Activated naive CD4-positive, alpha-beta T cell treated with Interleukin-2 at 50 U/mL for 16 hours (primary cell): ENCODE results near the gene RAP1A.
"Not testable (repeated sequence)": the region's sequence is repeated elsewhere in the genome, so short reads cannot be mapped to it uniquely, and the experiment has no call there.

Experiments
- DNase-seq: peaks from one replicate; pipeline ENCODE4 v3.0.0-alpha.2; 2020

The RAP1A gene

DNA sequence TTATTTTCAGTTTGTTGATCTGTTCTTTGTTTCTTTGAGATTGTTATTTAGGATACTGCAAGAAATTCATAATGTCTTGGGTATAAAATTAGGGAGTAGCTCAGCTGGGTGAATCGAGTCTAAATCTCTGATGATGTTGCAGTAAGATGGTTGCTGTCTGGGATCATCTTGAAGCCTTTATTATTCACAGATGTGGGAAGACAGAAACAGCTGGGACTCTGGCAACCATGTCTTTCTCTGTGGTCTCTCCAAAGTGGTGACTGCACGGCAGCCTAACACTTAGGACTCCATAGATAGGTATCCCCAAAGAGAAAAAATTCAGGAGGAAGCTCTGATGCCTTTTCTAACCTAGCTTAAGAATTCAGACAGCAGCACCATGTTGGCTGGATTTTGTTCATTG is 52.7 kb downstream of the RAP1A start:
- no peak for DNase-seq

DNA sequence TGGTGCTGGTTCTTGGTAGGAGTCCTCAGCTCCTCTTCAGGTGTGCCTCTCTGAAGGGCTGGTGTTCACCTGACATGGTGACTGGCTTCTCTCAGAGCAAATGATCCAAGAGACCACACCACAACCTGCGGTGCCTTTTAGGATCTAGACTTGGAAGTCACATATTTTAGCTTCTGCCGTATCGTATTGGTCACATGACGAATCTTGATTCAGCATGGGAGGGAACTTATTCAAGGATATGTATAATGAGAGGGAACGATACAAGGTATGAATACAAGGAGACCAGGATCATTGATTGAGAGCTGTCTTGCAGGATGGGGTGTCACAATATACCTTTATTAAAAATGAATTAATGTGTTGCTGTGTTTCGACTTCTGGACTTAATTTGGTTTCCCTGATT is 58.0 kb downstream of the RAP1A start:
- no peak for DNase-seq

DNA sequence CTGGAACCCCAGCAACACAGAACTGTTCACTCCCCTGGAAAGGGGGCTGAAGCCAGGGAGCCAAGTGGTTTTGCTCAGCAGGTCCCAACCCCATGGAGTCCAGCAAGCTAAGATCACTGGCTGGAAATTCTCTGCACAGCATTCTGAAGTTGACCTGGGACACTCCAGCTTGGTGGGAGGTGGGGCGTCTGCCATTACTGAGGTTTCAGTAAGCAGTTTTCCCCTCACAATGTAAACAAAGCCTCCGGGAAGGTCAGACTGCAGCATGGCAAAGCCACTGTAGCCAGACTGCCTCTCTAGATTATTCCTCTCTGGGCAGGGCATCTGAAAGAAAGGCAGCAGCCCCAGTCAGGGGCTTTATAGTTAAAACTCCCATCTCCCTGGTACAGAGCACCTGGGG is 60.0 kb downstream of the RAP1A start:
- DNase-seq = no peak

DNA sequence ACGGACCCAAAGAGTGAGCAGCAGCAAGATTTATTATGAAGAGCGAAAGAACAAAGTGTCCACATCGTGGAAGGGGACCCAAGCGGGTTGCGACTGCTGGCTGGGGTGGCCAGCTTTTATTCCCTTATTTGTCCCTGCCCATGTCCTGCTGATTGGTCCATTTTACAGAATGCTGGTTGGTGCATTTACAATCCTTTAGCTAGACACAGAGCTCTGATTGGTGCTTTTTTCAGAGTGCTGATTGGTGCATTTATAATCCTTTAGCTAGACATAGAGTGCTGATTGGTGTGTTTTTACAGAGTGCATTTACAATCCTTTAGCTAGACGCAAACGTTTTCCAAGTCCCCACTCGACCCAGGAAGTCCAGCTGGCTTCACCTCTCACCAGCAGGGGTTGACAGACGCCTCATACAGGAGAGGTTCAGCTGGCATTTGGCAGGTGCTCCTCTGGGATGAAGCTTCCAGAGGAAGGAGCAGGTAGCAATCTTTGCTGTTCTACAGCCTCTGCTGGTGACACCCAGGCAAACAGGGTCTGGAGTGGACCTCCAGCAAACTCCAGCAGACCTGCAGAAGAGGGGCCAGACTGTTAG is 60.7 kb downstream of the RAP1A start:
- DNase-seq = not testable (repeated sequence)

DNA sequence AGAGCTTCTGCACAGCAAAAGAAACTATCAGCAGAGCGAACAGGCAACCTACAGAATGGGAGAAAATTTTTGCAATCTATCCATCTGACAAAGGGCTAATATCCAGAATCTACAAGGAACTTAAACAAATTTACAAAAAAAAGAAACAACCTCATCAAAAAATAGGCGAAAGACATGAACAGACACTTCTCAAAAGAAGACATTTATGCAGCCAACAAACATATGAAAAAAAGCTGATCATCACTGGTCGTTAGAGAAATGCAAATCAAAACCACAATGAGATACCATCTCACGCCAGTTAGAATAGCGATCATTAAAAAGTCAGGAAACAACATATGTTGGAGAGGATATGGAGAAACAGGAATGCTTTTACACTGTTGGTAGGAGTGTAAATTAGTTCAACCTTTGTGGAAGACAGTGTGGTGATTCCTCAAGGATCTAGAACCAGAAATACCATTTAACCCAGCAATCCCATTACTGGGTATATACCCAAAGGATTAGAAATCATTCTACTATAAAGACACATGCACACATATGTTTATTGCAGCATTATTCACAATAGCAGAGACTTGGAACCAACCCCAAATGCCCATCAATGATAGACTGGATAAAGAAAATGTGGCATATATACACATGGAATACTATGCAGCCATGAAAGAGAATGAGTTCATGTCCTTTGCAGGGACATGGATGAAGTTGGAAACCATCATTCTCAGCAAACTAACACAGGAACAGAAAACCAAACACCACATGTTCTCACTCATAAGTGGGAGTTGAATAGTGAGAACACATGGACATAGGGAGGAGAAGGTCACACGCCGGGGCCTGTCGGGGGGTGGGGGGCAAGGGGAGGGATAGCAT is 65.9 kb downstream of the RAP1A start:
- DNase-seq = not testable (repeated sequence)

DNA sequence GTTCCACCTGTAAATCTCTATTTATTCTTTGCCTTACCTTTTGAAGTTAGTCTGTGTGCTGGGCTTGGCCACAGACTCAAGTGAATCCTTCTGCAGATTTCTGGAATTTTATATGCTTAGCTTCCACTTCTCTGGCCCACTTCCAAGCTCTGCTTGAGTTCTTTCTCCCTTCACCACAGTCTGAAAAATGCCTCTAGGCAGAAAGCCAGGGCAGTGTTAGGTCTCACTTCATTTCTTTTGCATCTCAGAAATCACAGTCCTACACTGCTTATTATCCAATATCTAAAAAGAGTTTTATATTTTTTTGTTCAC is 70.7 kb downstream of the RAP1A start:
- no peak for DNase-seq

DNA sequence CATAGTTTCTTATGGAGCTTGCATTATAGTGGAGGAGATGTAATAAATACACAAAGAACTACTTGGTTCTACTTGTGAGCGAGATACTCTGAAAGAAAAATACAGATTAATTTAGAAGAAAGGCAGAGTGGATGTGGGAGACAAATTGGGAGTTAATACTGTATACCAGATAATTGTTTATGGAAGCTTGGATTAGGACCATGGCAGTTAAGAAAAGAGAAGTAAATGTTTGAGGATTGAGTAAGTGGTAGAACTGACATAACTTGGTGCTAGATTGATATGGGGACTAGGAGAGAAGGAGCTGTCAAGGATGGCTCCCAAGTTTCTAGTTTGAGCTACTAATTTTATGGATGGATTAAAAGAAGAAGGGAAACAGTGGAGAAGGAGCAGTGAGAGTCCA is 72.3 kb downstream of the RAP1A start:
- no peak for DNase-seq

DNA sequence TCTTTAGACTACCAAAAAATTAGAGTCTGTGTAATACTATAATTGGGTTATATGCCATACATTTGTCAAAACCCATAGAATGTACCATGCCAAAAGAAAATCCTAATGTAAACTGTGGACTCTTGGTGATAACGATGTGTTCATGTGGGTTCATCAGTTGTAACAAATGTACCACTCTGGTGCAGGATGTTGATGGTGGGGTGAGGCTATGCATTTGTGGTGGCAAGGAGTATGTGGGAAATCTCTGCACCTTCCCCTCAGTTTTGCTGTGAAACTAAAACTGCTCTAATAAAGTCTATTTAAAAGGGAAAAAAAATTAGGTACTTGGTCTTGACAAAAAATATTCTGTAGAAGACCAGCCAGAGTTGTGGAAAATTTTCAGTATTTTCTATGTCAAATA is 76.2 kb downstream of the RAP1A start:
- no peak for DNase-seq

DNA sequence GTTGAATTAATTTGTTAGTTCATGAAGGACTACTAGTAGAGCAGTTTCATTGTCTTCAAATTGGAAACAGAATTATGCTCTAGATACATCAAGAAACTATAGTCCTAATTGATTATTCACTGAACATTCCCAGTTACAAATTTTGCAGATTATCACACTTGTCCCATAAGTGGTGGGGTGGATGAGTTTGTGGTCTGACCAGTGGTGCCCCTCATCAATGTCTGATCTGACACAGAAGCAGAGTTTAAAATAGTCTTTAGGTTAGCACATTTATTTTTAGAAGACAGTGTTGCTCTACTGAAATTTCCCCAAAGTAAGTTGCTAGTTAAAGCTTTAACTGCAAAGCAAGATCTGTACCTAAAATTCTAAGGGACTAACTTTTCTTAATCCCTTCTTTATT is 76.7 kb downstream of the RAP1A start:
- DNase-seq = no peak

DNA sequence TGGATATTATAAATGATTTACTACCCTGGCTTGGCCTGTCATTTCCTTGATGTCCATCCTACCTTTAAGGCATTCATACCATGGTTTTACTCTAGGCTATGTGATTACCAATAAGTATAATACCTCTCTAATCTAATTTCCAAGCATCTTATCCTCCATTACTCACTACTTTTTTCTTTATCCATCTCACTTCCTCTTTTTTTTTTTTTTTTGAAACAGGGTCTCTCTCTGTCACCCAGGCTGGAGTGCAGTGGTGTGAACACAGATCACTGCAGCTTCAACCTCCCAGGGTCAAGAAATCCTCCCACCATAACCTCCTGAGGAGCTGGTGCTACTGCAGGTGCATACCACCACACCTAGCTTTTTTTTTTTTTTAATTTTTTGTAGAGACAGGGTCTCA is 79.7 kb downstream of the RAP1A start:
- no peak for DNase-seq

DNA sequence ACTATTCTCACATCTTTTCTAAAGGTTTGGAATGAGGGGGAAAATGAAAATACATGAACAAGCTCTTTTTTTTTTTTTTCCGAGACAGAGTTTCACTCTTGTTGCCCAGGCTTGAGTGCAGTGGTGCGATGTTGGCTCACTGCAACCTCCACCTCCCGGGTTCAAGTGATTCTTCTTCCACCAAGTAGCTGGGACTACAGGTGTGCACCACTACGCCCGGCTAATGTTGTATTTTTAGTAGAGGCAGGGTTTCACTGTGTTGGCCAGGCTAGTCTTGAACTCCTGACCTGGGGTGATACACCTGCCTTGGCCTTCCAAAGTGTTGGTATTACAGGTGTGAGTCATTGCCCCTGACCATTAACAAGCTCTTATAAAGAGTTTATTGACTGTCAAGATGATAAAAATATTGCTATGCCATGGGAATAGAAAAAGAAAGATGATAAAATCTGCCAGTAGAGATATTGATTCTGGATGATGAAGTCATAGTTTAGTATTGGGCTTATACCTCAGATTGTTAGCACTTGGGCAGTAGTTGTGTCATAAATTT is 83.0 kb downstream of the RAP1A start:
- no peak for DNase-seq

DNA sequence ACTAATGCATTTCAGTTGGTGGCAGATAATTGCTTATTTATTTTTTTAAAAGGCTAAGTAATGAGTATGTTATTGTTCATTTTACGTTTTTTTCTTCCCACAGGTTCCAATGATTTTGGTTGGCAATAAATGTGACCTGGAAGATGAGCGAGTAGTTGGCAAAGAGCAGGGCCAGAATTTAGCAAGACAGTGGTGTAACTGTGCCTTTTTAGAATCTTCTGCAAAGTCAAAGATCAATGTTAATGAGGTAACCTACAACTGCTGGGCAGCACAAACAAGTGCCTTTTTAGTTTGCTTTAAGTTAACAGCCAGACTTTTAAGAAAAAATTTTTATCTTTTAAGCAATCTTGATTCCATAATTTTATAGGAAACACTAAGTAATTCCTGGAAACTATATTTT is 84.7 kb downstream of the RAP1A start:
- DNase-seq = no peak

DNA sequence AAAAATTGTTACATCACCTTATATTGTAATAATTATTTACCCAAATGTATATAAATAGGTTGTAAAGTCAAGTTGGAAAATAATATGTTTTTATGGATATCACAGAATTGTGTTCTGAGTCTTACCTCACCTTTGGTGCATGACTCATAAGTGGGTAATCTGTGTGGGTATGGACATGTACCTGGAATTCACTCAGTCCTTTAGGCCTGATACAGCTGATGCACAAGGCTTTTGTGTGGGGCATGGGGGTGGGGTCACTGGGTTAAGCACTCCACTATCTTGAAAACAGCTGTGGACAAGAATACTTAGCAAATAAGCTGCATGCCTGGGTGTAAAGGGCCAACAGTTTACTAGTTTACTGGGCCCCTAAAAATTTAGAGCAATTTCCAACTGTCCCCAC is 85.2 kb downstream of the RAP1A start:
- DNase-seq = no peak

DNA sequence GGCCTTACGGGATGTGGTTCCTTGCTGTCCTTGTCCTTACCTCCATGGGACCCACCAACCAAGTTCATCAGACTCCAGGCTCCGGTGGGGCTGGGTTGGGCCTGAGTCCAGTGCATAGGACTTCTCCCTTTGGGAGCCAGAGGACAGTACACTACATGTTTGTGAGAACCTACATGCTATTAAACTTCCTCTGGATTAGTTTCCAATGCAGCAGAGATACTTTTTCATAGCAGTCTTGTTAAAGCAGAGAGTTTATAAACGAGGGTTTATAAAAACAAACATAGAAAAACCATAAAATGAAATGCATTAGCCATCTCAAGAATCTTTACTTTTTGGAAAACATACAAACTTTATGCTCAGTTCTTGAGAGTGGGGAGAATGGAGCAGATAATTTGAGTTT is 86.3 kb downstream of the RAP1A start:
- DNase-seq = no peak

DNA sequence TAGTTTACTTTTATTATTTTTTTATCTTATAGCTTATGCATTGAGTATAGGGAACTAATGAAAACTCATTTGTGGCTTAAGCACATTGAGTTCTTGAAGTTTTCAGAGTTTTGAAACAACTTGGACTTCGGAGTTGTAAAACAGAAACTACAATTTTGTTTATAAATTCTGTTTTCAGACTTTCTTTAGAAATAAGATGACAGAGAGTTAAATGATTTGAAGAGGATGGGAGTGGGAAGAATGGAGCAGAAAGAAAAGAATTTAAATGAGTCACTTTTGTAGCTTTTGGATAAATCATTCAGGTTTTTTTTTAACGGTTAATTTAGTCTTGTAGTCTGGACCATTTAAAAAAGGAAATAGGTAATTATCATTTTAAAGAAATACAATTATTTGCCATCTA is 87.3 kb downstream of the RAP1A start:
- no peak for DNase-seq

DNA sequence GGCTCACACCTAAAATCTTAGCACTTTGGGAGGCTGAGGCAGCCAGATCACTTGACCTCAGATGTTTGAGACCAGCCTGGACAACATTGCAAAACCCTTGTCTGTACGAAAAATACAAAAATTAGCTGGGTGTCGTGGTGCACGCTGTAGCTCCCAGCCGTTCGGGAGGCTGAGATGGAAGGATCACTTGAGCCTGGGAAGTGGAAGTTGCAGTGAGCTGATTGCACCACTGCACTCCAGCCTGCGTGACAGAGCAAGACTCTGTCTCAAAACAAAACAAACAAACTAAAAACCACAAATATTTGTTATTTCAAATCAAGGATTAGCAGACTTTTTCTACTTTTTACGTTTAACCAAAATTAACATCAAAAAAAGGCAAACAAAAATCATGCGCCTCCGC is 88.3 kb downstream of the RAP1A start:
- no peak for DNase-seq

DNA sequence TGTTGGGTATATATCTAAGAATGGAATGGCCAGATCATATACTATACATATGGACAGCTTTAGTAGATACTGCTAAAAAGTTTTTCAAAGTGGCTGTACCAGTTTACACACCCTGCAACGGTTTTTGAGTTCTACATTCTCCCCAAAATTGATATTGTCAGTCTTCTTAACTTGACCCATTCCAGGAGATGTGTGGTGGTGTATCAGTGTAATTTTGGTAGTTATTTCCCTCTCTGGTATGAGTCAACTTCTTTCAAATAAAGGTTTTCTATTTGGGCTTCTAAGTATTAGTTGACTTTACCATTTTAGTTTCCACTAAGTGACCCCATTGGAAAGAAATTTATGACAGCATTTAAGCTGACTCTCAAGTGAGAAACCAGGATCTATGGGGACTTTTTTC is 90.4 kb downstream of the RAP1A start:
- DNase-seq = no peak

DNA sequence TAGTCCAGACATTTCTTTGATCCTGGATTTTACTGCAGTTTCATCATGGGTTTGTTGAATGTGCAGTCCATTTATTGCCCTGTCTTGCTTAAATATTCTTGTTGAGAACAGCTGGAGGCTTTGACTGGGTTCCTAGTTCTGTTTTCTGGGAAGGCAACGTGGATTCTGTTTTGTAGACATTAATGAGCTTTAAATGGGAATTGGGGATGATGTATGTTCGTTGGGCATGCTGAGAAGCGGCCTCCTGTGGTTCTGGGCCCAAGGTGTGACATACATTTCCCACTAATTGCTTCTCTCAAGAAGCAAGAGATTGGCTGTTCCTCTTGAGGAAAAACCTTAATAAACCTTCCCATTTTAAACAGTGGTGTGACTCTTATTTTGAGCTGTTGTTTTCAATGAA is 96.7 kb downstream of the RAP1A start:
- no peak for DNase-seq

DNA sequence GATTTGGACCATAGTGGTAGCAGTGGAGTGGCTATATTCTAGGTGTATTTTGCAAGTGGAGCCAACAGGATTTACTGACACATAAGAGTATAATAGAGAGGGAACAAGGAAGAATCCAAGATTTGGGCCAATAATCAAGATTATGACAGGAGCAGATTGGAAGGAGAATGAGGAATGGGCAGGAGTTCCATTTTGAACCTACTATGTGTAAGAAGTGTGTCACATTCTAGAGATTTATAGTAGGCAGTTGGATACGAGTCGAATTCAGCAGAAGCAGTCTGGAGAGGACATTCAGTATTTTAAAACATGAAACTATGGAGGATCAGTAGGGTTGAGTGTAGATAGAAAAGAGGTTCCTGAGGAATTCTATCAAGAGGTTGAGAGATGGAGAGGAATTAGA is 97.9 kb downstream of the RAP1A start:
- no peak for DNase-seq

DNA sequence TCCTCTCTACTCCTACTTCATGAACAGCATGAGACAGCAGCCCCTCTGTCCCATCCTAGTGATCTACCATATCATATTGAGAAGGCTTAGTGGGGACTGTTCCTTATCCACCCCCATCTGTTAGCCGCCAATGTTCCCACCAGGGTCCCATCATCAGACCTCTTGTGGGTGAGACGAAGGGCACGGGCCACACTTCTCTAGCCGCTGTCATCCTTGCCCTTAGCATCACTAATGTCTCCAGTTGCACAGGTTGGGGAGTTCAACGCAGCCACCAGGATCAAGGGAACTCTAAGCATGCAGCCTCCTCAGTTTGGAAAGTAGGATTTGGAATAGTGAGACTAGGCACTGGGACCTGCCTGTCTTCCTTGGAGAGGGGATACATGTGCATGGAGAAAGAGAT is 99.5 kb downstream of the RAP1A start:
- no peak for DNase-seq

DNA sequence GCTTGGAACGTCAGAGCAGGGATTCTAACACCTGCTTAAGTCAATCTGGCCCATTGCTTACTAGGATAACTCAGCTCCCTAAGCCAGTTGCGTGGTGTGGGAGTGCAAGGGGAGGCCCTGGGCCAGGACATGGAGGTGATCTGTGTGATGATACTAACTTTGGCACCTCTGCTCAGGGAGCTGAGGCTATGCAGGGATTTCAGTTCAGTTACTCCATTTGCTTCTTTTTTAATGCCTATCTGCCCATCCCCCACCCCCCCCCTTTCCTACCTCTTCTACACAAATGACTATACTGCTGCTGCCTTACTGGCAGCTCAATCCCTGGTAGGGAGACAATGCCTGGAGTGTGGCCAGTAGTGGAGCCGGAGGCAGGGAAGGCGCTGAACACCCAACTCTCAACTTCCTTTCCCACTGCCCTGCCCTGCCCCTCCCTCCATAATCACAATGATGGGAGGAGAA is 100.1 kb downstream of the RAP1A start:
- DNase-seq = no peak

DNA sequence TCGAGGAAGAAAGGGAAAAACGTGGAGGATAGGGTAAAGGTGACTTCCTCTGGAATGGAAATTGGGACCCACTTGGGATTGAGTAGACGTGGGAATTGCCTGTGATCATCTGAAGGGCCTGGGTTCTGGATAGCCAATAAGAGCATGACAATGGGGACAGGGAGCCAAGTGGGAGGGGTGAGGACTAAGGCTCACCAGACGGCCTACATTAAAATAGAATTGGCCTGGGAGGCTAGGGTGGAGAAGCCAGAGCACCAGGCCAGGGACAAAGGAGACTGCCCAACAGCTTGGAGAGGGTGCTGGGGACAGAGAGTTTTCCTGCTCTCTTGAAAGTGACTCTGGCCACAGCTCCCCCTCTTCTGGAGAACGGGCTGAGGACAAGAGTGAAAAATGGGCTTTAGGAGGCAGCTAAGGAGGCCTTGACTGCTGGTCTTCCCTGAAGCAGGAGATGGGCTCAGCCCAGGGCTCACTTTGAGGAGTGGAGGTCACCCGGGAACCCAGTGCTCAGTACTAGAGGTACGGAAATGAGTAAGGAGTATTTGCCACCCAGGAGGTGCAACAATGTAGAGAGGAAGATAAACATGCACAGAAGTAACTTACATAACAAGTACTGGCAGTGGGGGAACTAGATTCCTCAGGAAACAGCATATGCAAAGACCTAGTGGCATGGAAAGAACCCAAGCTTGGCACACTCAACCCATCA is 100.8 kb downstream of the RAP1A start:
- DNase-seq = no peak

DNA sequence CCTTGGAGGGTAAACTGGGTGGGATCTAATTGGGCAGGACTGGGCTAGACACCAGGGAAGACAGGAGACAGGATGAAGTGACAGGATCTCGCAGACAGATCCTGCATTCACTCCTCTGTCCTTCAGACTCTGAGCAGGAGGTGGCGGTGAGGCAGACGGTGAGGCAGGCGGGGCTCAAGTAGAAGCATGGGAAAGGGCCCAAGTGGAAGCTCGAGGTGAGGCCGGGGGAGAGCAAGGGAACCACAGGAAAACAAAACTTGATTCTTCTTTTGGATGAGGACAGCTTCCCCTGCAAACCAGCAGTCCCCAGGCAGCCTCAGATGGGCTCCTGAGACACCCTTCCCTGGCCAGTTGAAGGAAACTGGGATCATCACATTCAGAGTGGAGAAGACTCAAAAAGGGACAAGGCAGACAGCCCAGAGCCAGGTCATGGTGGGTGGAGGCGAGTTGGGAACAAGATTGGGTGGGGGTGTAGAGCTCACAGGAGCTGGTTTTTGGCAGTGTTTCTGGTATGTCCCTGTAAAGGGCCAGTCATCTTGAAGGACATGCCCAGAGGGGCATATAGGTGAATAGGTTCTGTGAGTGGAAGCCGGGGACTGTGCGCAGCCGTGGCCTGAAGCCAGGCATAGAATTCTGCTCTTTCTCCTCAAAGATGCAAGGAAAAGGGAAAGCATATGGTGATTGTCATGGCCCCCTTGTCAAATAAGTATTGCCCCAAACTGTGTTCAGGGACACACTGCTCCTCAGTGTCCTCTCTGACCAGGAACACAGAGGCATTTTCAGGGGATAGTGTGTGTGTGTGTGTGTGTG is 101.6 kb downstream of the RAP1A start:
- DNase-seq = no peak
